K562 (cell line): Measurements from ENCODE around the gene CSNK1A1. TPM values are rescaled to one million over a fixed set of nuclear protein-coding genes. Genes with fewer than 3 reads are reported as not detected.

ENCODE experiments used
- ATAC-seq: fragments of 200-7000 bp; cut with Tn5 transposase; 3 replicates; pipeline ENCODE4 v1.9.1; 2020; ENCODE audit warnings: moderate library complexity
- BruUV-seq: library from RNA; stranded (reverse); fragments of 400-500 nt; replicated peaks from 2 replicates; lab custom pipeline; 2021; lab: Mats Ljungman, UMichigan
- CTCF ChIA-PET: fragments of 300-600 bp; formaldehyde crosslinking; extraction: SDS; loops from one replicate; lab custom pipeline; 2021; ENCODE audit warnings: low intra/inter-chr PET ratio; lab: Yijun Ruan, JAX
- POLR2A ChIA-PET: fragments of 300-600, 350-650 bp; sonication (Branson Sonifier 250); formaldehyde crosslinking; extraction: SDS; loops from one replicate; lab custom pipeline; 2021; ENCODE audit warnings: antibody characterized with exemption, inconsistent platforms; lab: Yijun Ruan, JAX
- DNase-seq, 4 experiments: peaks; one replicate each; pipeline versions ENCODE4 v3.0.0 to v3.0.0-alpha.2; 2011 to 2018; ENCODE audit warnings: low spot score in 3 of 4, mixed read lengths in 3 of 4; ENCODE audit errors: extremely low read depth in 1 of 4
- FAIRE-seq: peaks from 2 replicates; lab custom pipeline; 2011; peaks lifted over from hg19 to GRCh38; lab: Jason Lieb, UNC
- H2AFZ ChIP-seq: 2 replicates; pipeline ENCODE4 v1.6.0; 2011; ENCODE audit warnings: low read depth, low read length, control low read depth, inconsistent platforms
- H3K27ac ChIP-seq: fragments of 200-600 bp; 3 replicates; pipeline ENCODE4 v1.8.0; 2011; ENCODE audit warnings: low read depth, mild to moderate bottlenecking, control low read depth, inconsistent platforms, low read length, moderate library complexity, mixed read lengths; ENCODE audit errors: extremely low read depth
- H3K27me3 ChIP-seq, 2 experiments: fragments of 300-600 bp in 1 of 2; 2 replicates in 1 of 2; 3 replicates in 1 of 2; pipeline versions ENCODE4 v1.6.0 to v1.8.0; 2011; ENCODE audit warnings: inconsistent platforms in 2 of 2, low read length in 2 of 2, mild to moderate bottlenecking in 1 of 2, mixed read lengths in 1 of 2, moderate library complexity in 1 of 2; ENCODE audit not compliant: control insufficient read depth in 2 of 2, insufficient read depth in 2 of 2
- H3K36me3 ChIP-seq: fragments of 300-600 bp; 3 replicates; pipeline ENCODE4 v1.8.0; 2011; ENCODE audit warnings: mild to moderate bottlenecking, low read length, inconsistent platforms; ENCODE audit not compliant: control insufficient read depth, insufficient read depth
- H3K4me1 ChIP-seq, 2 experiments: fragments of 200-600 bp in 1 of 2; replicated peaks in 1 of 2; 2 replicates in 1 of 2; 3 replicates in 1 of 2; pipeline versions ENCODE4 v1.5.1 to v1.8.0; 2011; ENCODE audit warnings: inconsistent platforms in 2 of 2, low read length in 2 of 2, mild to moderate bottlenecking in 1 of 2, mixed read lengths in 1 of 2, moderate library complexity in 1 of 2; ENCODE audit not compliant: control insufficient read depth in 2 of 2, insufficient read depth in 2 of 2
- H3K4me2 ChIP-seq: 2 replicates; pipeline ENCODE4 v1.6.1; 2011; ENCODE audit warnings: low read length, control low read depth, inconsistent platforms, mixed read lengths; ENCODE audit not compliant: insufficient read depth
- H3K4me3 ChIP-seq: fragments of 200-600 bp; sonication (generic), shearing (Covaris generic); 2 replicates; pipeline ENCODE4 v1.5.1; 2016; ENCODE audit warnings: control low read depth, inconsistent platforms
- H3K79me2 ChIP-seq: fragments of 200-600 bp; 3 replicates; pipeline ENCODE4 v1.8.0; 2011; ENCODE audit warnings: low read length, inconsistent platforms; ENCODE audit not compliant: control insufficient read depth, insufficient read depth
- H3K9ac ChIP-seq, 2 experiments: 2 replicates each; pipeline versions ENCODE4 v1.6.0 to v1.6.1; 2011; ENCODE audit warnings: low read depth in 2 of 2, low read length in 2 of 2, control low read depth in 1 of 2, inconsistent platforms in 1 of 2, mild to moderate bottlenecking in 1 of 2, mixed read lengths in 1 of 2; ENCODE audit not compliant: insufficient read depth in 1 of 2
- H3K9me1 ChIP-seq: one replicate; pipeline ENCODE4 v1.6.0; 2011; ENCODE audit warnings: inconsistent platforms, mild to moderate bottlenecking, low read length, moderate library complexity; ENCODE audit not compliant: control insufficient read depth, insufficient read depth
- H3K9me3 ChIP-seq: replicated peaks from 2 replicates; pipeline ENCODE4 v1.5.1; 2011; ENCODE audit warnings: low read depth, low read length, inconsistent platforms; ENCODE audit not compliant: control insufficient read depth, insufficient read depth
- H4K20me1 ChIP-seq: replicated peaks from 2 replicates; pipeline ENCODE4 v1.6.1; 2011; ENCODE audit warnings: low read length, inconsistent platforms, mixed read lengths; ENCODE audit not compliant: control insufficient read depth, insufficient read depth
- CBX5 ChIP-seq: IDR thresholded peaks from 2 replicates; pipeline ENCODE4 v1.6.1; 2014; ENCODE audit warnings: low read depth, borderline replicate concordance
- ETV1 ChIP-seq: fragments of 450-650 bp; conservative IDR thresholded peaks from 2 replicates; pipeline ENCODE4 v1.6.1; 2016; ENCODE audit warnings: missing genetic modification characterization, control low read depth, low read depth, missing compliant biosample characterization
- GABPB2 ChIP-seq: fragments of 250-450 bp; sonication (Bioruptor Pico); conservative IDR thresholded peaks from 2 replicates; pipeline ENCODE4 v1.5.1; 2021; ENCODE audit warnings: mild to moderate bottlenecking
- HDAC8 ChIP-seq: fragments of 450-650 bp; IDR thresholded peaks from 2 replicates; pipeline ENCODE4 v1.6.1; 2016; ENCODE audit warnings: mild to moderate bottlenecking, missing genetic modification characterization, moderate library complexity, missing compliant biosample characterization
- HIVEP1 ChIP-seq: fragments of 250-450 bp; sonication (Bioruptor Pico); IDR thresholded peaks from 2 replicates; pipeline ENCODE4 v1.4.0; 2020; ENCODE audit warnings: mild to moderate bottlenecking
- KDM1A ChIP-seq, 2 experiments: fragments of 450-650 bp; IDR thresholded peaks; 2 replicates each; pipeline ENCODE4 v1.6.1; 2016; ENCODE audit warnings: mild to moderate bottlenecking in 2 of 2
- LARP7 ChIP-seq: fragments of 450-650 bp; IDR thresholded peaks from 2 replicates; pipeline ENCODE4 v1.6.1; 2016
- MEF2A ChIP-seq: IDR thresholded peaks from 2 replicates; pipeline ENCODE4 v1.6.1; 2011; ENCODE audit warnings: low read depth, mild to moderate bottlenecking, low read length, moderate library complexity; ENCODE audit not compliant: control insufficient read depth
- MXI1 ChIP-seq: IDR thresholded peaks from 2 replicates; pipeline ENCODE4 v1.6.1; 2011; ENCODE audit warnings: low read depth, mild to moderate bottlenecking, improper control_type of control experiment, low read length
- NBN ChIP-seq: fragments of 450-650 bp; IDR thresholded peaks from 2 replicates; pipeline ENCODE4 v1.6.1; 2016; ENCODE audit warnings: low read depth, mild to moderate bottlenecking
- SAP30 ChIP-seq: fragments of 200-600 bp; sonication (generic); IDR thresholded peaks from 2 replicates; pipeline ENCODE4 v1.6.1; 2012; ENCODE audit warnings: borderline replicate concordance, low read depth, mild to moderate bottlenecking, moderate library complexity, low read length, control low read depth, inconsistent platforms; ENCODE audit not compliant: insufficient read depth, poor library complexity, severe bottlenecking
- SUPT5H ChIP-seq: fragments of 450-650 bp; IDR thresholded peaks from 2 replicates; pipeline ENCODE4 v1.6.1; 2016
- TOE1 ChIP-seq, 2 experiments: fragments of 450-650 bp in 1 of 2; sonication (generic) in 1 of 2; formaldehyde crosslinking in 1 of 2; IDR thresholded peaks; 2 replicates each; pipeline versions ENCODE4 v1.7.1 to v1.8.0; 2016 to 2022; ENCODE audit warnings: borderline replicate concordance in 2 of 2, mild to moderate bottlenecking in 2 of 2, antibody characterized with exemption in 1 of 2, inconsistent platforms in 1 of 2, low read depth in 1 of 2, missing genetic modification reagents in 1 of 2, moderate library complexity in 1 of 2
- ZFP1 ChIP-seq: fragments of 450-650 bp; formaldehyde crosslinking; IDR thresholded peaks from 2 replicates; pipeline ENCODE4 v1.4.0; 2020; ENCODE audit warnings: mild to moderate bottlenecking, mixed read lengths
- ZNF146 ChIP-seq: IDR thresholded peaks from one replicate; pipeline ENCODE4 v1.6.1; 2018; ENCODE audit warnings: missing compliant biosample characterization; ENCODE audit not compliant: unreplicated experiment
- ZNF165 ChIP-seq: fragments of 250-450 bp; sonication (Bioruptor Pico); IDR thresholded peaks from 2 replicates; pipeline ENCODE4 v1.4.0; 2020; ENCODE audit warnings: borderline replicate concordance
- ZNF316 ChIP-seq: fragments of 450-650 bp; IDR thresholded peaks from 2 replicates; pipeline ENCODE4 v1.6.1; 2016
- WGBS: fragments of 100-300 bp; shearing (Covaris generic); methylation state at CpG from one replicate; pipeline ENCODE4 v1.1.6; 2016; ENCODE audit warnings: low coverage, mixed read lengths; ENCODE audit not compliant: insufficient coverage; ENCODE audit errors: missing lambda C conversion rate; 5-methylcytosine and 5-hydroxymethylcytosine counted together
- in situ Hi-C: fragments of 300-500 bp; cut with MboI; formaldehyde crosslinking; loops from 4 replicates; pipeline ENCODE4 v1.15.0; 2018; ENCODE audit warnings: inconsistent platforms, mixed read lengths
- intact Hi-C: fragments of 100-400 bp; cut with micrococcal nuclease; formaldehyde crosslinking; loops from 2 replicates; pipeline ENCODE4 v1.14.2; 2022
- polyA plus RNA-seq, 8 experiments: library from polyadenylated mRNA; depleted of rRNA in 4 of 8; stranded (reverse) in 5 of 8; unstranded in 3 of 8; fragments of >200 nt; fragmentation: Nextera tagmentation in 2 of 8; fragmentation: Illumina TruSeq in 1 of 8; extraction: Ambion mirVana in 2 of 8; extraction: Trizol in 1 of 8; gene quantifications; 2 replicates each; pipeline versions ENCODE4 v1.2.1 to v1.2.3, GENCODE V29; 2011 to 2014; ENCODE audit warnings: inconsistent platforms in 1 of 8, missing spikeins in 1 of 8
- total RNA-seq, 7 experiments: library from RNA; depleted of rRNA in 6 of 7; stranded (reverse); fragments of >200 nt in 6 of 7; fragmentation: Illumina TruSeq in 2 of 7; extraction: Trizol in 2 of 7; gene quantifications; 2 replicates each; pipeline versions ENCODE4 v1.2.1 to v1.2.3, GENCODE V29; 2011 to 2021; ENCODE audit warnings: low replicate concordance in 1 of 7
- TF ChIP-seq, protein P1 (sequence below): fragments of 150-350 bp; IDR thresholded peaks from 2 replicates; pipeline ENCODE4 v1.6.1; 2014; ENCODE audit warnings: low read depth, mild to moderate bottlenecking, low read length, borderline replicate concordance
- TF ChIP-seq, protein P2 (sequence below): fragments of 250-450 bp; sonication (Bioruptor Pico); IDR thresholded peaks from 2 replicates; pipeline ENCODE4 v1.8.0; 2022; ENCODE audit warnings: moderate library complexity, mild to moderate bottlenecking, inconsistent platforms

CSNK1A1 gene
- total and polyA plus RNA-seq, 9 of the 15 experiments (the other 6 are each of a cell fraction or from before 2014, with no cell fraction given), result 49.1 to 196 (median 154) TPM

DNA sequence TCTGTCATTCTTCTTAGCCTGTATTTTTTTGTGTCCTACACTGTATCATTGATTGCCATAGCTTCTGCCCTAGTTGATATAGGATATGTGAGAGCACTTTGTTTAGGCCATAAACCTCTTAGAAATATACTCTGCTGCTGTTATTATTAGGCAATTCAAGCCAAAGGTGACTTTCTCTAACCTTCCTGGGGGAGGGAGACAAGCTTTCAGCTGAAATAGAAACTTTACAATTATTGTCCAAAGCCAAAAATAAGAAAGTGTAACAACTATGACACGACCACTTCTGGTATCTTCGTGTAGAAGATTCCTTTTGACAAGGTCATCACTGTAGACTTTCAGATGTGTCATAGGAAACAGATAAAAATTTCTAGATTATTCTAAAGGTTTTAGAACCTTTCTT is 12.2 kb upstream of the CSNK1A1 start (continued):
- TF ChIP-seq LARP7 (no peak), ZFP1 (CRISPR knock-in tag) (no peak), HIVEP1 (CRISPR knock-in tag) (no peak), MEF2A (no peak)
- TF ChIP-seq, all 486 proteins: peak for 0

DNA sequence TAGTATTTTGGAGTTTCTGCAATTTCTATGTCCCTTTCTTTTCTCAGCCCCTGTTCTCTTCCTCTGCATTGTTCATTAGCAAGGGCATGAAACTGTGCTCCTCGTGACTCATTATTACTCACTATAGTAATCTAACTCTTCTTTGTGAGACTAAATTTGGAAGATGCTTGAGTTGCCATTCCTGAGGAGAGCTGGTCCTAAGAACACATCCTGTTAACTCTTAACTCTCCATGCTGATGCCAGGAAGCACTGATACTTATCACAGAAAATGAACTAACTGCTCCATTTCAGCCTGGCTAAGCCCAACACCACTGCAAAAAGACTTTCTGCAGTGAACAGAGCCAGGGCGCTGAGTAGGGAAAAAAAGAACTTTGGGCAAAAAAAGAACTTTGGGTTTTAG is 10.6 kb upstream of the CSNK1A1 start:
- no peaks in the 10 kb centered on the region for H3K9me3 ChIP-seq
- no peak for FAIRE-seq
- ATAC-seq, result peak; percentile 57
- intact Hi-C loops (loop anchor here (5.0 kb wide), 3 partner anchors 195 to 830 kb away; partner anchors contain the start of gene ABLIM3), in situ Hi-C loops (loop anchor here (25.0 kb wide), 1 partner anchor 425 kb away; the partner anchor contains the start of gene ABLIM3)
- H4K20me1 ChIP-seq, result no peaks in the 10 kb centered on the region
- DNase-seq, result peak in 2 of 4 experiments; percentile 36 to 63
- 44% methylated on average over 2 of the region's 2 CpGs for WGBS
- H3K9me1 ChIP-seq, result no peaks in the 10 kb centered on the region
- H3K79me2 ChIP-seq, result no peaks in the 10 kb centered on the region
- ChIA-PET CTCF (no interaction called here), POLR2A (interaction anchor here (0.7 to 2.4 kb wide), 7 partner anchors 10 to 177 kb away, joined by 3 to 14 read pairs (median 3); partner anchors contain the start of gene CSNK1A1)
- no TSS peak for BruUV-seq
- H3K27me3 ChIP-seq, result no peaks in the 10 kb centered on the region
- peaks cover 8 to 29% of the 10 kb centered on the region in 2 experiments; a peak in 4 of 5 replicates for H3K4me1 ChIP-seq
- H3K4me2 ChIP-seq, result no peak overlapping the region
- no peaks in the 10 kb centered on the region for H3K36me3 ChIP-seq
- peak overlapping the region; percentile 53; the same call in 1 of the 3 replicates for H3K27ac ChIP-seq
- H3K9ac ChIP-seq, result 0 out of 4 replicates have a peak overlapping the region, but pooled peaks of 1 of the 2 experiments have one; percentile 42
- peak overlapping the region; percentile 38; the same call in 1 of the 2 replicates for H2AFZ ChIP-seq
- no peak overlapping the region for H3K4me3 ChIP-seq
- TF ChIP-seq, protein P1, sequence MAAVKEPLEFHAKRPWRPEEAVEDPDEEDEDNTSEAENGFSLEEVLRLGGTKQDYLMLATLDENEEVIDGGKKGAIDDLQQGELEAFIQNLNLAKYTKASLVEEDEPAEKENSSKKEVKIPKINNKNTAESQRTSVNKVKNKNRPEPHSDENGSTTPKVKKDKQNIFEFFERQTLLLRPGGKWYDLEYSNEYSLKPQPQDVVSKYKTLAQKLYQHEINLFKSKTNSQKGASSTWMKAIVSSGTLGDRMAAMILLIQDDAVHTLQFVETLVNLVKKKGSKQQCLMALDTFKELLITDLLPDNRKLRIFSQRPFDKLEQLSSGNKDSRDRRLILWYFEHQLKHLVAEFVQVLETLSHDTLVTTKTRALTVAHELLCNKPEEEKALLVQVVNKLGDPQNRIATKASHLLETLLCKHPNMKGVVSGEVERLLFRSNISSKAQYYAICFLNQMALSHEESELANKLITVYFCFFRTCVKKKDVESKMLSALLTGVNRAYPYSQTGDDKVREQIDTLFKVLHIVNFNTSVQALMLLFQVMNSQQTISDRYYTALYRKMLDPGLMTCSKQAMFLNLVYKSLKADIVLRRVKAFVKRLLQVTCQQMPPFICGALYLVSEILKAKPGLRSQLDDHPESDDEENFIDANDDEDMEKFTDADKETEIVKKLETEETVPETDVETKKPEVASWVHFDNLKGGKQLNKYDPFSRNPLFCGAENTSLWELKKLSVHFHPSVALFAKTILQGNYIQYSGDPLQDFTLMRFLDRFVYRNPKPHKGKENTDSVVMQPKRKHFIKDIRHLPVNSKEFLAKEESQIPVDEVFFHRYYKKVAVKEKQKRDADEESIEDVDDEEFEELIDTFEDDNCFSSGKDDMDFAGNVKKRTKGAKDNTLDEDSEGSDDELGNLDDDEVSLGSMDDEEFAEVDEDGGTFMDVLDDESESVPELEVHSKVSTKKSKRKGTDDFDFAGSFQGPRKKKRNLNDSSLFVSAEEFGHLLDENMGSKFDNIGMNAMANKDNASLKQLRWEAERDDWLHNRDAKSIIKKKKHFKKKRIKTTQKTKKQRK, result no peak
- TF ChIP-seq MXI1, result no peak
- no peak for TF ChIP-seq CBX5
- no peak for TF ChIP-seq SAP30
- TF ChIP-seq, protein P2, sequence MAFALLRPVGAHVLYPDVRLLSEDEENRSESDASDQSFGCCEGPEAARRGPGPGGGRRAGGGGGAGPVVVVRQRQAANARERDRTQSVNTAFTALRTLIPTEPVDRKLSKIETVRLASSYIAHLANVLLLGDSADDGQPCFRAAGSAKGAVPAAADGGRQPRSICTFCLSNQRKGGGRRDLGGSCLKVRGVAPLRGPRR, result no peak
- no peak for TF ChIP-seq SUPT5H
- TF ChIP-seq ZNF165, result no peak
- TF ChIP-seq HDAC8 (tag), result no peak
- no peak for TF ChIP-seq GABPB2 (CRISPR knock-in tag)
- TF ChIP-seq ZNF316, result peak; percentile 30; the same call in 1 of the 2 replicates
- no peak for TF ChIP-seq ZNF146 (CRISPR knock-in tag)
- TF ChIP-seq NBN, result no peak
- TF ChIP-seq ETV1 (tag), result peak; percentile 96
- TF ChIP-seq TOE1 (IDR thresholded peaks at IDR 0.05; ENCODE audit: borderline replicate concordance), result peak; percentile 52; the same call in 1 of the 2 replicates
- no peak for TF ChIP-seq TOE1 (CRISPR knock-in tag; IDR thresholded peaks at IDR 0.05; ENCODE audit: borderline replicate concordance, low read depth)
- TF ChIP-seq KDM1A (IDR thresholded peaks at IDR 0.05), result peak in 1 of 2 experiments; percentile 8; a peak in 1 of 4 replicates
